ENCODE measurements around the gene HEATR5B.

HEATR5B gene

GRCh38 chr2:37020212-37020886 is 63.8 kb downstream of the HEATR5B start:
- Histone ChIP-seq H3K27me3 (ENCODE audit: insufficient read depth, poor library complexity, severe bottlenecking) (no peaks in the 10 kb centered on the region), H3K4me3 (replicated peaks; ENCODE audit: insufficient read depth, low read length) (no peak overlapping the region), H3K27ac (replicated peaks) (no peak overlapping the region)
- TF ChIP-seq GABPA (IDR thresholded peaks at IDR 0.05; ENCODE audit: low read depth) (no peak), SPI1 (IDR thresholded peaks at IDR 0.05; ENCODE audit: borderline replicate concordance, low read depth) (no peak), REST (IDR thresholded peaks at IDR 0.05; ENCODE audit: insufficient replicate concordance, low read depth) (no peak), CTCF (IDR thresholded peaks at IDR 0.05; ENCODE audit: insufficient read depth, low read length) (no peak)
- DNase-seq (ENCODE audit: low read depth in 1 of 2, low spot score in 1 of 2) = no peak

- DNase-seq (ENCODE audit: low read depth in 1 of 2, low spot score in 1 of 2) = peak in 1 of 2 experiments; percentile 14
- TF ChIP-seq POLR2AphosphoS5 (IDR thresholded peaks at IDR 0.05; ENCODE audit: low read depth) = no peak
- Histone ChIP-seq H3K27me3 (ENCODE audit: insufficient read depth, poor library complexity, severe bottlenecking) (no peaks in the 10 kb centered on the region), H3K4me3 (replicated peaks; ENCODE audit: insufficient read depth, low read length) (no peak overlapping the region), H3K27ac (replicated peaks) (peak overlapping the region; percentile 76)
Observed at GRCh38 chr2:37013315-37013641, 70.9 kb downstream of the HEATR5B start.

- H3K4me3 ChIP-seq (replicated peaks; ENCODE audit: insufficient read depth, low read length) = no peak overlapping the region
- TF ChIP-seq SPI1 (IDR thresholded peaks at IDR 0.05; ENCODE audit: borderline replicate concordance, low read depth) (no peak), REST (IDR thresholded peaks at IDR 0.05; ENCODE audit: insufficient replicate concordance, low read depth) (no peak), POLR2AphosphoS5 (IDR thresholded peaks at IDR 0.05; ENCODE audit: low read depth) (no peak), CTCF (IDR thresholded peaks at IDR 0.05; ENCODE audit: insufficient read depth, low read length) (no peak), GABPA (IDR thresholded peaks at IDR 0.05; ENCODE audit: low read depth) (no peak)
- no peak overlapping the region for H3K27ac ChIP-seq (replicated peaks)
- DNase-seq (ENCODE audit: low read depth in 1 of 2, low spot score in 1 of 2) = peak in 1 of 2 experiments; percentile 30
- no peaks in the 10 kb centered on the region for H3K27me3 ChIP-seq (ENCODE audit: insufficient read depth, poor library complexity, severe bottlenecking)
Observed at GRCh38 chr2:37011130-37011529, 73.0 kb downstream of the HEATR5B start.

GRCh38 chr2:37005118-37005868 is 78.9 kb downstream of the HEATR5B start:
- DNase-seq (ENCODE audit: low read depth in 1 of 2, low spot score in 1 of 2) = peak in 1 of 2 experiments; percentile 30
- no peak overlapping the region for H3K27ac ChIP-seq (replicated peaks)
- no peak overlapping the region for H3K4me3 ChIP-seq (replicated peaks; ENCODE audit: insufficient read depth, low read length)
- no peaks in the 10 kb centered on the region for H3K27me3 ChIP-seq (ENCODE audit: insufficient read depth, poor library complexity, severe bottlenecking)
- TF ChIP-seq SPI1 (IDR thresholded peaks at IDR 0.05; ENCODE audit: borderline replicate concordance, low read depth) (no peak), CTCF (IDR thresholded peaks at IDR 0.05; ENCODE audit: insufficient read depth, low read length) (peak; percentile 47), GABPA (IDR thresholded peaks at IDR 0.05; ENCODE audit: low read depth) (no peak), REST (IDR thresholded peaks at IDR 0.05; ENCODE audit: insufficient replicate concordance, low read depth) (no peak), POLR2AphosphoS5 (IDR thresholded peaks at IDR 0.05; ENCODE audit: low read depth) (no peak)
